ENCODE results near the gene KIAA1958. TPM values are rescaled to one million over a fixed set of nuclear protein-coding genes. Genes with fewer than 3 reads are reported as not detected.

Gene KIAA1958
- total RNA-seq, 2 experiments from 2014 or later, result 14.9 to 15.3 TPM

DNA sequence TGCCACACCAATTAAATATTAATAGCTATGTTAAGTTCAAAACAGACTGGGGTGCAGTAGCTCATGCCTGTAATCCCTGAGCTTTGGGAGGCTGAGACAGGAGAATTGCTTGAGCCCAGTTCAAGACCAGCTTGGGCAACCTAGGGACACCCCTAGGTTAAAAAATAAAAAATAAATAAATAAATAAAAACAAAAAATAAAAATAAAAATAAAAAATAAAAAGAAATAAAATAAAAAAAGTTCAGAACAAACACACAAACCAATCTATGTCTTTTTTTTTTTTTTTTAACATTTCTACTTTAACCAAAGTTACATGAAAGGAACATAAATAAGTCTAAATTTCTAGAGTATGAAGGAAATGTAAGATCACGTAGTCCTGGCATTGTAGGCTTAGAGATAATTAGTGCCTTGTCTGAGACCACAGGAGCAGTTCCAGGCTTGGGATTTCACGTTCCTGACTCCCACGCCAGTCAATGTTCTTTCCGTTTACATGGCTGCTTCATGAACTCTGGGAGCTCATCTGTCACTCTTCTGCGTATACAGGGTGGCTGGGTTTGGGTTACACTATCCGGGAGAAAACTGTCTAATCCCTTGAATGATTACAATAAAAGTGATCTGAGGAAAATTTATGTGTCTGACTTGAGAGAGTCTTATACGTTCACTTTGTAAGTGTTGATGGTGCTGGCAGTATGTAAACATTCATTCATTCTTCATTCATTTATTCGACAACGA, 85.2 kb downstream of the KIAA1958 start:
- H3K4me1 Mint-ChIP-seq (ENCODE audit: low read depth), result peaks cover 3% of the 10 kb centered on the region
- no peak overlapping the region for H3K27ac Mint-ChIP-seq
- intact Hi-C loops (cut with micrococcal nuclease), result no loop called here
- ChIA-PET POLR2A (no interaction called here), CTCF (interaction anchor here (1.1 kb wide), 1 partner anchor 15 kb away, joined by 3 read pairs; no protein-coding TSS in a partner anchor)
- H3K4me3 Mint-ChIP-seq, result no peak overlapping the region
- DNase-seq (no peak), ATAC-seq (no peak)
- H3K27me3 Mint-ChIP-seq, result no peaks in the 10 kb centered on the region
- peaks cover 16% of the 10 kb centered on the region for H3K36me3 Mint-ChIP-seq (ENCODE audit: low read depth)
- TF ChIP-seq, protein P1, sequence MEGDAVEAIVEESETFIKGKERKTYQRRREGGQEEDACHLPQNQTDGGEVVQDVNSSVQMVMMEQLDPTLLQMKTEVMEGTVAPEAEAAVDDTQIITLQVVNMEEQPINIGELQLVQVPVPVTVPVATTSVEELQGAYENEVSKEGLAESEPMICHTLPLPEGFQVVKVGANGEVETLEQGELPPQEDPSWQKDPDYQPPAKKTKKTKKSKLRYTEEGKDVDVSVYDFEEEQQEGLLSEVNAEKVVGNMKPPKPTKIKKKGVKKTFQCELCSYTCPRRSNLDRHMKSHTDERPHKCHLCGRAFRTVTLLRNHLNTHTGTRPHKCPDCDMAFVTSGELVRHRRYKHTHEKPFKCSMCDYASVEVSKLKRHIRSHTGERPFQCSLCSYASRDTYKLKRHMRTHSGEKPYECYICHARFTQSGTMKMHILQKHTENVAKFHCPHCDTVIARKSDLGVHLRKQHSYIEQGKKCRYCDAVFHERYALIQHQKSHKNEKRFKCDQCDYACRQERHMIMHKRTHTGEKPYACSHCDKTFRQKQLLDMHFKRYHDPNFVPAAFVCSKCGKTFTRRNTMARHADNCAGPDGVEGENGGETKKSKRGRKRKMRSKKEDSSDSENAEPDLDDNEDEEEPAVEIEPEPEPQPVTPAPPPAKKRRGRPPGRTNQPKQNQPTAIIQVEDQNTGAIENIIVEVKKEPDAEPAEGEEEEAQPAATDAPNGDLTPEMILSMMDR (IDR thresholded peaks at IDR 0.05), result no peak
- H3K9me3 Mint-ChIP-seq, result no peaks in the 10 kb centered on the region

DNA sequence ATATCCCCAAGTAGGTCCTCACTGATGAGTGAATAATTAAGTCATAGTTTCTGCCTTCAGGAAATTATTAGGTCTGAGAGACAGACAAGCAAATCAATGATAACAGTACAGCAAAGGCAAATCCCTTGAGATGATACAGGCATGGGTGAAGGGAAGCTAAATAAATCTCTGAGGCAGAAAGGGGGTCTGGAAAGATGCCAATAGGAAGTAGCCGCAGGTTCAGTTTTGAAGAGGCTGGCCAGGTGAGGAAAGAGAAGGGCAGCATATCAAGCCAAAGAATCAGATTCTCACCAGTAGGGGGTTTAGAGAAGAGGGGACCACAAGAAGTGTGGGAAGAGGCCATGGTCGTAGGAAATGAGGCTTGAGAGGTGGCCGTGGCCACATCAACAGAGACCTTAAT, 85.8 kb downstream of the KIAA1958 start:
- Mint-ChIP-seq H3K27ac (no peak overlapping the region), H3K36me3 (ENCODE audit: low read depth) (peaks cover 16% of the 10 kb centered on the region), H3K4me3 (no peak overlapping the region), H3K4me1 (ENCODE audit: low read depth) (peaks cover 3% of the 10 kb centered on the region), H3K9me3 (no peaks in the 10 kb centered on the region), H3K27me3 (no peaks in the 10 kb centered on the region)
- ChIA-PET POLR2A (no interaction called here), CTCF (no interaction called here)
- intact Hi-C loops (cut with micrococcal nuclease), result no loop called here
- DNase-seq (no peak), ATAC-seq (no peak)
- TF ChIP-seq, protein P1 (IDR thresholded peaks at IDR 0.05), result no peak

DNA sequence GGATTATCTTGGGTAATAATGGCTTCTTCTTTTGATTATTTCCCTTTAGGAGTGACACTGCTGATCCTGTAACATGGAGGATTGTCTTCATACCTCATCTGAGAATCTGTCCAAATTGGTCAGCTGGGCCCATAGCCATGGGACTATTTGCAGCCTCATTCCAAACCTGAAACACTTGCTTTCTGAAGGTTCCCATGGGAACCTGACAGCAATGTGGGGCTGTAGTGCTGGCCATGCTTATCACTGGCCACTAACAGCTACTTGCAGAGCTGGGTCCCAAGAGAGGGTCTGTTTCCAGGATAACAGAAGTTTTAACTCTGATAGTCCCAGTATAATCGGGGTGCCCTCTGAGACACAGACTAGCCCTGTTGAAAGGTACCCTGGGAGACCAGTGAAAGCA, 87.4 kb downstream of the KIAA1958 start:
- Mint-ChIP-seq H3K9me3 (no peaks in the 10 kb centered on the region), H3K4me3 (no peak overlapping the region), H3K36me3 (ENCODE audit: low read depth) (peaks cover 16% of the 10 kb centered on the region), H3K27me3 (no peaks in the 10 kb centered on the region), H3K4me1 (ENCODE audit: low read depth) (peaks cover 2% of the 10 kb centered on the region), H3K27ac (no peak overlapping the region)
- CTCF ChIA-PET, result interaction anchor here (0.9 kb wide), 1 partner anchor 22 kb away, joined by 3 read pairs; no protein-coding TSS in a partner anchor
- TF ChIP-seq, protein P1 (IDR thresholded peaks at IDR 0.05), result no peak
- DNase-seq, result no peak
- no peak for ATAC-seq
- POLR2A ChIA-PET, result no interaction called here
- intact Hi-C loops (cut with micrococcal nuclease), result no loop called here

DNA sequence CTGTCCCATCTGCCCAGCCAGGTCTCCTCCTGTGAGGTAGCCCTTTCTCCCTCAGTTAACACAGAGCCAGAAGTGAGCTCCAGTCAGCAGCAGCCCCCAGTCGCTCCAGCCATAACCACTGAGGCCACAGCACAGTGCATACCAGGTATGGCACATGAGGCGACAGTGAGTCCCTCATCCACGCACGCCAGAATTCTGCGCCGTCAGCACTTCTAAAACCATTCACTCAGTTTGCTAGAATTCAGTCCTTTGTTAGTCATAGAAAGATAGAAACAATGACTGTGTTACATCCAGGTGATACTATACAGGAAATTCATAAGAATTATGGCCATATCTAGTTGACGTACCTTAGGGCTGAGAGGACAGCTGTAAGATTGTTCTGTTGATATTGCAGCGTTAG, 88.5 kb downstream of the KIAA1958 start:
- Mint-ChIP-seq H3K9me3 (no peaks in the 10 kb centered on the region), H3K4me1 (ENCODE audit: low read depth) (no peaks in the 10 kb centered on the region), H3K4me3 (no peak overlapping the region), H3K27me3 (no peaks in the 10 kb centered on the region), H3K27ac (no peak overlapping the region), H3K36me3 (ENCODE audit: low read depth) (peaks cover 16% of the 10 kb centered on the region)
- DNase-seq (no peak), ATAC-seq (no peak)
- intact Hi-C loops (cut with micrococcal nuclease), result no loop called here
- TF ChIP-seq, protein P1 (IDR thresholded peaks at IDR 0.05), result no peak
- POLR2A ChIA-PET, result no interaction called here
- CTCF ChIA-PET, result no interaction called here

DNA sequence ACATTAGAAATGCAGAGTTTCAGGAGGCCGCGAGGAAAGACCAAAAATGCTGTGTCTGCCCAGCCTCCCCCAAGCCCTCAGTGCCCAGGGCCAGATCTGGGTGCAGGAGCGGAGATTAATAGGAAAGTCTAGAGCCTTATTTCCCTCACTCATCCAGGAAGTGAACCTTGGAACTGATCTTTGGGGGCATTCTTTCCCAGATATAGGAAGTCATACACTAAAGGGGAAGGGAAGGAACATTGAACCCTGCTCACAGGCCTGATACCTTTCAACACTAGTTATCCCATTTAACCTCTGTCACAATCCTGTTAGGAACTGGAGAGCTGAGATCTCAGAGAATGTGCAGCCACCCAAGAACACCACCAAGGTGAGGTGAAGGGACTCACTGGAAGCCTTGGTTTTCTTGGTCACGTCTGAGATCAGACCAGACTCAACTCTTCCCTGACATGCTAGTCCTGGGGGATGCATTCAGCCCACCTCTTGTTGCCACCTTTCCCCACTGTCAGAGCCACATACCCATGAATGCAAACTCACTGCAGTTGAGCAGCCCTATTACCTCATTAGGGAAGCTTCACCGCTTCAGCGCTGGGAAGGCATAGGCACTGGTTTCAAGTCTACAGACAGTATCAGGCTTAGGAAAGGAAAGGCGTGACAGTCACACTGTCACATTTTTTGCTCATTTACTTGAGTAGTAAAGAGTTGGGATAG, 95.0 kb downstream of the KIAA1958 start:
- Mint-ChIP-seq H3K27me3 (no peaks in the 10 kb centered on the region), H3K27ac (no peak overlapping the region), H3K4me1 (ENCODE audit: low read depth) (no peaks in the 10 kb centered on the region), H3K4me3 (no peak overlapping the region), H3K36me3 (ENCODE audit: low read depth) (no peaks in the 10 kb centered on the region), H3K9me3 (no peaks in the 10 kb centered on the region)
- intact Hi-C loops (cut with micrococcal nuclease), result no loop called here
- TF ChIP-seq, protein P1 (IDR thresholded peaks at IDR 0.05), result no peak
- no peak for ATAC-seq
- DNase-seq, result no peak
- POLR2A ChIA-PET, result no interaction called here
- CTCF ChIA-PET, result no interaction called here
